Uterus (tissue), 4 donors: ENCODE measurements around the gene GLS. TPM values are rescaled to one million over a fixed set of nuclear protein-coding genes. Genes with fewer than 3 reads are reported as not detected.
A peak's percentile ranks its signal among the peaks of the same experiment; 100 is the strongest.

Experiments
- DNase-seq, 2 donors: peaks; one replicate each; pipeline ENCODE4 v3.0.0-alpha.2; 2019 to 2020
- H3K27ac ChIP-seq, 2 donors: fragments of 200-600 bp; sonication (generic); 1 replicate in 1 of 2; 2 replicates in 1 of 2; pipeline ENCODE4 v1.5.1; 2016 to 2018
- H3K27me3 ChIP-seq, 2 donors: fragments of 200-600 bp; sonication (generic); one replicate each; pipeline ENCODE4 v1.5.1; 2018 to 2019; ENCODE audit warnings: control low read depth in 1 of 2
- H3K36me3 ChIP-seq, 2 donors: fragments of 200-600 bp; sonication (generic); one replicate each; pipeline ENCODE4 v1.5.1; 2019; ENCODE audit warnings: control low read depth in 1 of 2
- H3K4me1 ChIP-seq, 2 donors: fragments of 200-600 bp; sonication (generic); one replicate each; pipeline ENCODE4 v1.5.1; 2018 to 2019; ENCODE audit warnings: control low read depth in 1 of 2
- H3K4me3 ChIP-seq, 2 donors: fragments of 200-600 bp; sonication (generic); 1 replicate in 1 of 2; 2 replicates in 1 of 2; pipeline ENCODE4 v1.5.1; 2018 to 2019; ENCODE audit warnings: mild to moderate bottlenecking in 1 of 2
- H3K9me3 ChIP-seq, 2 donors: fragments of 200-600 bp; sonication (generic); one replicate each; pipeline ENCODE4 v1.5.1; 2019; ENCODE audit warnings: control low read depth in 1 of 2
- POLR2A ChIP-seq, 2 donors: fragments of 450-650 bp; IDR thresholded peaks; one replicate each; pipeline ENCODE4 v1.6.1; 2016; ENCODE audit warnings: antibody characterized with exemption in 2 of 2, mild to moderate bottlenecking in 1 of 2, moderate library complexity in 1 of 2
- intact Hi-C: fragments of 100-400 bp; cut with DNase I; formaldehyde crosslinking; loops from one replicate; pipeline ENCODE4 v1.15.1; 2023; ENCODE audit warnings: low total_unique reads
- total RNA-seq, 4 donors: library from RNA; depleted of rRNA in 3 of 4; stranded (reverse); fragments of >200 nt in 3 of 4; gene quantifications; one replicate each; pipeline versions ENCODE4 v1.1.0 to v1.2.4, GENCODE V29; 2014 to 2023
- TF ChIP-seq, protein P1 (sequence below), 4 experiments: fragments of 200-600 bp in 2 of 4; fragments of 450-650 bp in 2 of 4; sonication (generic) in 2 of 4; IDR thresholded peaks; one replicate each; pipeline ENCODE4 v1.5.1; 2016 to 2019; ENCODE audit warnings: antibody characterized with exemption in 4 of 4, mild to moderate bottlenecking in 2 of 4, moderate library complexity in 1 of 4
- donor health status: DM: yes; HTN: yes; CAD: no.

Gene GLS
- total RNA-seq, result 100 to 1,000 TPM in 3 of 4 donors, 10 to 100 TPM in 1; 89.7 to 202 (median 156) TPM

DNA sequence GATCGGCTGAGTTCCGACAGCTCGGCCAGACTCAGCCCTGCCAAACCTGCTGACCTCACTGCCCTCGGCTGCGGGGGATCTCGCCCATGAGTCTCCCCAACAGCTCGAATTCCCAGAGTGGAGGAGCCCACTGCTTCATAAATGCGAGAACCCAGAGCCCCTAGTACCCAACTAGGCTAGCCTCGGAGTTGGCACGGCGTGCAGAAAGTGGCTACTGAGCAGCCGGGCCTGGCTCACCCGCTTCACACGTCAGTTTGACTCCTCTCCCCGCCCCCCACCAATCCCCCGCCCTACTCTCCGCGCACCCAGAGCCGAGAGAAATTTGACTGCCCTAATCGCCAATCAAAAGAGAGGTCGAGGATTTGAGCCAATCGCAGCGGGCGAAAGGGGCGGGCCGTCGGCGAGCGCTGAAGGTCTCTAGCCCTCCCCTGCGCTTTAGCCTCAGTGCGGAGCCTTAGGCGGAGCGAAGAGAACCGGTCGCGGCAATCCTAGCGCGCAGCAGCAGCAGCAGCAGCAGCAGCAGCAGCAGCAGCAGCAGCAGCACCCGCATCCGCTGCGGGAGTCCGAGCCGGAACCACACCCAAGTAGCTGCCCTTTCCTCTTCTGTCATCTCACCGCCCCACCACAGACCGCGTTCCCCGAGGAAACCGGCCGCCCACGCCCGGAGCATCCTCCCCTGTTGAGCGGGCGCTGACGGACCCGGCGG lies at the start of gene GLS:
Gene GLS (plus strand): TSS at position 444 of the 706 bp plus-strand sequence. CDS start 264 bp downstream, outside the sequence.
- TF ChIP-seq, protein P1, sequence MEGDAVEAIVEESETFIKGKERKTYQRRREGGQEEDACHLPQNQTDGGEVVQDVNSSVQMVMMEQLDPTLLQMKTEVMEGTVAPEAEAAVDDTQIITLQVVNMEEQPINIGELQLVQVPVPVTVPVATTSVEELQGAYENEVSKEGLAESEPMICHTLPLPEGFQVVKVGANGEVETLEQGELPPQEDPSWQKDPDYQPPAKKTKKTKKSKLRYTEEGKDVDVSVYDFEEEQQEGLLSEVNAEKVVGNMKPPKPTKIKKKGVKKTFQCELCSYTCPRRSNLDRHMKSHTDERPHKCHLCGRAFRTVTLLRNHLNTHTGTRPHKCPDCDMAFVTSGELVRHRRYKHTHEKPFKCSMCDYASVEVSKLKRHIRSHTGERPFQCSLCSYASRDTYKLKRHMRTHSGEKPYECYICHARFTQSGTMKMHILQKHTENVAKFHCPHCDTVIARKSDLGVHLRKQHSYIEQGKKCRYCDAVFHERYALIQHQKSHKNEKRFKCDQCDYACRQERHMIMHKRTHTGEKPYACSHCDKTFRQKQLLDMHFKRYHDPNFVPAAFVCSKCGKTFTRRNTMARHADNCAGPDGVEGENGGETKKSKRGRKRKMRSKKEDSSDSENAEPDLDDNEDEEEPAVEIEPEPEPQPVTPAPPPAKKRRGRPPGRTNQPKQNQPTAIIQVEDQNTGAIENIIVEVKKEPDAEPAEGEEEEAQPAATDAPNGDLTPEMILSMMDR (IDR thresholded peaks at IDR 0.05), result no peak
- TF ChIP-seq POLR2A (IDR thresholded peaks at IDR 0.05), result peak; percentile 98 to 99

DNA sequence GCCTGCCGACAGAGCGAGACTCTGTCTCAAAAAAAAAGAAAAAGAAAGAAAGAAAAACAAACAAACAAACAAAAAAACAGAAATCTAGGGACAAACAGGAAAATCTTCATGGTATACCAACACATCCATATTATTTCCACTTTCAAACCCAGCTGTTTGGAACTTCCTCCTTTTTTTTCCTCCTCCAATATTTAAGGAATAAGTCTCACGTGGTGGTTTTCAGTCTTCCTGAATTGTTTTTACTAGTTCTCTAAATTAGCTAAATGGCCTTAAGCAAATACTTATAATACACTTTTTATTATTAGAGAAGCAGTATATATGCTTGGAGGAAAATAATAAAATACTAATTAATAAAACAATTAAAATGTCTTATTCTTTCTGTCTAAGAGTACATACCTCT lies 48.7 kb upstream of the GLS start:
- TF ChIP-seq, protein P1 (IDR thresholded peaks at IDR 0.05), result no peak
- no peak for TF ChIP-seq POLR2A (IDR thresholded peaks at IDR 0.05)
- DNase-seq, result no peak
- H3K9me3 ChIP-seq, result no peaks in the 10 kb centered on the region
- H3K4me1 ChIP-seq, result no peaks in the 10 kb centered on the region
- H3K27ac ChIP-seq, result no peak overlapping the region
- no peaks in the 10 kb centered on the region for H3K27me3 ChIP-seq
- intact Hi-C loops, result no loop called here
- no peak overlapping the region for H3K4me3 ChIP-seq
- no peaks in the 10 kb centered on the region for H3K36me3 ChIP-seq

More for the DNA sequence above, at the start of gene GLS:
- intact Hi-C loops, result no loop called here
- DNase-seq, result peak; percentile 97
- H3K4me3 ChIP-seq, result peak within 1 kb of the TSS; percentile 80 to 85
- peak within 1 kb of the TSS; percentile 95 to 99 for H3K27ac ChIP-seq
- H3K4me1 ChIP-seq, result no peaks in the 10 kb centered on the region
- H3K36me3 ChIP-seq, result no peaks in the 10 kb centered on the region
- H3K9me3 ChIP-seq, result no peaks in the 10 kb centered on the region
- H3K27me3 ChIP-seq, result no peaks in the 10 kb centered on the region

DNA sequence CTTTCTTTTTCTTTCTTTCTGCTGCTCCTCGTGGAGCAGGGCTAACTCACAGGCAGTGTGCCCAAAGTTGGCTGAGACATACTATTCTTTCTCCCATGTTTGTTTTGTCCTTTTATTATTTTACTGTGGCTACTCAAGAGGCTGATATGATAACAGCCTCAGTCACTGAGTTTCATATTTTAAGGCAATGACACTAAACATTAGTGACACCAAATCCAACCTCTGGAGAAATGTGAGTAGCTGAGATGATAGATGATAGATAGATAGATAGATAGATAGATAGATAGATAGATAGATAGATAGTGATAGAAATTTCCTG lies 45.8 kb upstream of the GLS start:
- intact Hi-C loops, result no loop called here
- no peak overlapping the region for H3K4me3 ChIP-seq
- no peak overlapping the region for H3K27ac ChIP-seq
- H3K36me3 ChIP-seq, result no peaks in the 10 kb centered on the region
- H3K27me3 ChIP-seq, result no peaks in the 10 kb centered on the region
- no peak for DNase-seq
- no peaks in the 10 kb centered on the region for H3K9me3 ChIP-seq
- TF ChIP-seq POLR2A (IDR thresholded peaks at IDR 0.05), result no peak
- TF ChIP-seq, protein P1 (IDR thresholded peaks at IDR 0.05), result no peak
- no peaks in the 10 kb centered on the region for H3K4me1 ChIP-seq

DNA sequence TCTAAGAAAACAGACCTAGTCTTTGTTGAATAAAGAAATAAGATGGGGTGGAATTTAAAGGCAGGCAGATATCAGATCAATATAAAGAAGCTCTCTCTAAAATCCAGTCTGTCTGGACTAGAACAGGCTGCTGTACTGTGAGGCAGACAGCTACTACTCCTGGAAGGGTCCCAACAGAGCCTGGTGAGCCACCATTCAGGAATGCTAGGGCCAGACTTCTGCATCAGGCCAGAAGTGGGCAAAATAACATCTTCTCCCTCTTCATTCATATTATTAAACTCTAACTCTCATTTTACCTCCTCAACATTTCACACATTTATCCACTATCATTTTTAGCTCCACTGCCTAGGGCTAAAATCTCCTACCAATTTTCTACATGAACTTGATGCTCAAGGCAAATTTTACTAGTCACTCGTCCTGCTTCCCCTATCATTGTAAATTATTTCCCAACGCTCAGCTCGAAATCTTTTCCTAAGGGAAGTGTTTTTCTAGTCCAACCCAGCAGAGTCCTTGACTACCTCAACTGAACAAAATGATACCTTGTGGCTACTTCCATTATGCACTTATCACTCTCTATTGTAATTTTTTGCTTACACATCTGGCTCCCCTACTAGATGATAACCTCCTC lies 45.2 kb upstream of the GLS start:
- Histone ChIP-seq H3K27ac (no peak overlapping the region), H3K27me3 (no peaks in the 10 kb centered on the region), H3K4me1 (no peaks in the 10 kb centered on the region), H3K9me3 (no peaks in the 10 kb centered on the region), H3K4me3 (no peak overlapping the region), H3K36me3 (no peaks in the 10 kb centered on the region)
- peak; percentile 61 to 62 for DNase-seq
- TF ChIP-seq POLR2A (IDR thresholded peaks at IDR 0.05), result no peak
- TF ChIP-seq, protein P1 (IDR thresholded peaks at IDR 0.05), result no peak
- intact Hi-C loops, result no loop called here

DNA sequence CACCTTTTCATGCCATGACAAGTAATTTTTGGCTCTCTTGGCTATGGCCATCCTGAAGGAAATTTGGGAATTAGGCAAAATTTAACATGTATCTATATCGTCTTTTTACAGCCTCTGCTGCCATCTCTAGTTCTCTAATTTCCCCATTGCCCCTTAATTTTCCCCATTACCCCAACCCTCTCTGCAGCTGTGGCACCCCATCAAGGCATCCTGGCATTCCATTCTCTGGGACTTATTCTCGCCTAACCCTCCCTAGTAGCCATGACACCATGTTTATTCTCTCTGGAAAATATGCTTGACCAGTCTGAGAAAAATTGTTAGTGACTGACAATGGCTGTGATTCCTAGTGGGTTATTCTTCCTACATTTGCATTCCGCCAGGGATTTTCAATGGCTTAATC lies 43.9 kb upstream of the GLS start:
- no peaks in the 10 kb centered on the region for H3K27me3 ChIP-seq
- no peaks in the 10 kb centered on the region for H3K36me3 ChIP-seq
- H3K4me3 ChIP-seq, result no peak overlapping the region
- DNase-seq, result no peak
- no peaks in the 10 kb centered on the region for H3K9me3 ChIP-seq
- intact Hi-C loops, result no loop called here
- TF ChIP-seq, protein P1 (IDR thresholded peaks at IDR 0.05), result no peak
- TF ChIP-seq POLR2A (IDR thresholded peaks at IDR 0.05), result no peak
- H3K27ac ChIP-seq, result no peak overlapping the region
- no peaks in the 10 kb centered on the region for H3K4me1 ChIP-seq
